Measurements from ENCODE around the gene MAX. TPM values are rescaled to one million over a fixed set of nuclear protein-coding genes. Genes with fewer than 3 reads are reported as not detected.

MAX gene
- total and polyA plus RNA-seq, 2 of the 4 experiments (the other 2 are of a cell fraction) = 45.2 to 51.8 TPM

GRCh38 chr14:65102441-65103149 lies at the start of gene MAX (continued):
- no peak for TF ChIP-seq CTCF (conservative IDR thresholded peaks at IDR 0.05; ENCODE audit: low read depth, low read length)

GRCh38 chr14:65151609-65151956 lies 49.3 kb upstream of the MAX start:
- ChIA-PET CTCF (no interaction called here), POLR2A (ENCODE audit: unreplicated experiment) (no interaction called here)
- H3K9me3 ChIP-seq (ENCODE audit: control insufficient read depth, insufficient read depth, low read length) = no peaks in the 10 kb centered on the region
- in situ Hi-C loops (cut with MboI; ENCODE audit: low sequenced_read_pairs) (loop anchor here (25.0 kb wide), 2 partner anchors 461 to 911 kb away; no protein-coding TSS in a partner anchor), dilution Hi-C loops (cut with HindIII; ENCODE audit: low sequenced_read_pairs, unreplicated experiment) (no loop called here), intact Hi-C loops (cut with micrococcal nuclease) (no loop called here)
- no TSS peak for BruUV-seq (replicated peaks)
- H4K91ac ChIP-seq (ENCODE audit: insufficient read depth, low read depth, low read length) = no peak overlapping the region
- H2AFZ ChIP-seq (replicated peaks; ENCODE audit: low read length, poor library complexity) = peak overlapping the region; percentile 51
- H3K79me1 ChIP-seq (ENCODE audit: low read depth in 1 of 2, low read length in 2 of 2) = no peaks in the 10 kb centered on the region
- H3K27ac ChIP-seq (ENCODE audit: insufficient read depth, low read length) = no peak overlapping the region
- no peaks in the 10 kb centered on the region for H3K36me3 ChIP-seq (ENCODE audit: control insufficient read depth, insufficient read depth, low read length)
- no peaks in the 10 kb centered on the region for H3K9me1 ChIP-seq (ENCODE audit: insufficient read depth, low read length)
- H2BK15ac ChIP-seq (ENCODE audit: low read depth, low read length) = no peak overlapping the region
- H4K8ac ChIP-seq (ENCODE audit: low read depth in 2 of 2, low read length in 2 of 2) = no peak overlapping the region
- H3K18ac ChIP-seq (ENCODE audit: low read depth, low read length) = no peak overlapping the region
- no peak overlapping the region for H3K56ac ChIP-seq (ENCODE audit: extremely low read depth, insufficient read depth, low read length)
- no peak overlapping the region for H2BK5ac ChIP-seq (ENCODE audit: low read depth, low read length, poor library complexity, severe bottlenecking)
- DNase-seq (no peak), ATAC-seq (ENCODE audit: low read depth) (no peak)
- H2AK9ac ChIP-seq (replicated peaks; ENCODE audit: low read depth, low read length, poor library complexity) = no peak overlapping the region
- no peak overlapping the region for H2BK20ac ChIP-seq (ENCODE audit: low read depth, low read length)
- no peak overlapping the region for H2BK120ac ChIP-seq (ENCODE audit: low read depth, low read length)
- H3K14ac ChIP-seq (replicated peaks; ENCODE audit: low read depth, low read length) = no peak overlapping the region
- H3K23ac ChIP-seq (ENCODE audit: low read depth, low read length) = no peak overlapping the region
- 100% methylated on average over 1 of the region's 6 CpGs; no CpG with 5 or more reads in 1 of the 2 experiments for WGBS, 2 experiments (ENCODE audit: extremely low coverage in 2 of 2, insufficient read length in 1 of 2)
- peaks cover 6% of the 10 kb centered on the region for H3K27me3 ChIP-seq (ENCODE audit: control insufficient read depth, insufficient read depth, low read length)
- H3K4me1 ChIP-seq (ENCODE audit: control insufficient read depth, insufficient read depth, low read length) = peaks cover 3% of the 10 kb centered on the region; the same call in 1 of the 2 replicates
- TF ChIP-seq RAD21 (IDR thresholded peaks at IDR 0.05; ENCODE audit: low read length) = no peak
- no peak for TF ChIP-seq BHLHE40 (IDR thresholded peaks at IDR 0.05; ENCODE audit: low read depth, low read length)
- TF ChIP-seq CHD1 (IDR thresholded peaks at IDR 0.05; ENCODE audit: low read depth, low read length) = no peak
- TF ChIP-seq FOS (IDR thresholded peaks at IDR 0.05; ENCODE audit: low read depth, low read length) = no peak
- no peak overlapping the region for H3K4ac ChIP-seq (ENCODE audit: low read depth, low read length)
- H3K4me3 ChIP-seq (ENCODE audit: insufficient read depth, low read depth, low read length) = no peak overlapping the region
- H3K4me2 ChIP-seq (ENCODE audit: low read depth, low read length) = no peak overlapping the region
- no peak overlapping the region for H3K9ac ChIP-seq (ENCODE audit: low read depth, low read length)
- no peak overlapping the region for H4K5ac ChIP-seq (ENCODE audit: low read depth, low read length)
- no peaks in the 10 kb centered on the region for H4K20me1 ChIP-seq (ENCODE audit: insufficient read depth, low read length)
- H2AK5ac ChIP-seq (ENCODE audit: low read depth, low read length) = no peak overlapping the region

Measured in IMR-90 (cell line).